DMS53 treated with DMSO at 0.1 percent for 48 hours (cell line): ENCODE measurements around the gene EPO.

Source experiments
- DNase-seq: peaks from one replicate; lab custom pipeline; 2025; ENCODE audit not compliant: unreplicated experiment; lab: John Stamatoyannopoulos, UW

Gene EPO

GRCh38 chr7:100682991-100683658 is 37.1 kb upstream of the EPO start:
- DNase-seq: no peak

- DNase-seq: no peak
These were observed 36.4 kb upstream of the EPO start for GRCh38 chr7:100683659-100684533.

- DNase-seq: no peak
These were observed 35.7 kb upstream of the EPO start for GRCh38 chr7:100684534-100685042.

- DNase-seq: no peak
These were observed 35.1 kb upstream of the EPO start for GRCh38 chr7:100685049-100685605.

- no peak for DNase-seq
These were observed 34.6 kb upstream of the EPO start for GRCh38 chr7:100685631-100686145.

- DNase-seq: no peak
These were observed 34.0 kb upstream of the EPO start for GRCh38 chr7:100686201-100686821.

GRCh38 chr7:100686822-100687211 is 33.5 kb upstream of the EPO start:
- DNase-seq: no peak

- DNase-seq: no peak
These were observed 33.0 kb upstream of the EPO start for GRCh38 chr7:100687261-100687660.

- no peak for DNase-seq
These were observed 32.4 kb upstream of the EPO start for GRCh38 chr7:100687751-100688300.

GRCh38 chr7:100688326-100688860 is 31.9 kb upstream of the EPO start:
- DNase-seq: no peak

- DNase-seq: no peak
These were observed 30.8 kb upstream of the EPO start for GRCh38 chr7:100689230-100690135.

- DNase-seq: peak; percentile 72
These were observed 28.3 kb upstream of the EPO start for GRCh38 chr7:100691676-100692577.

- no peak for DNase-seq
These were observed 27.7 kb upstream of the EPO start for GRCh38 chr7:100692578-100692961.

GRCh38 chr7:100693312-100694097 is 26.8 kb upstream of the EPO start:
- DNase-seq: no peak

GRCh38 chr7:100694098-100694745 is 26.0 kb upstream of the EPO start, which contains the start of gene GIGYF1:
Gene GIGYF1 (minus strand): TSS chr7:100694250. CDS start chr7:100688238, 6,012 bp downstream.
- peak; percentile 55 for DNase-seq

- no peak for DNase-seq
These were observed 24.1 kb upstream of the EPO start for GRCh38 chr7:100696123-100696521.

- DNase-seq: no peak
These were observed 21.2 kb upstream of the EPO start for GRCh38 chr7:100699018-100699417.
